Stimulated activated CD4-positive, alpha-beta T cell treated with anti-CD3 and anti-CD28 coated beads, Interleukin-12 subunit alpha, Interleukin-12 subunit beta, amount 100 ng/mL, for 48 hours (primary cell): ENCODE measurements around the gene HK1.
"Not testable (repeated sequence)": the region's sequence is repeated elsewhere in the genome, so short reads cannot be mapped to it uniquely, and the experiment has no call there.

ENCODE experiments used
- DNase-seq, 3 donors: peaks; one replicate each; pipeline ENCODE4 v3.0.0-alpha.2; 2020; ENCODE audit warnings: low read depth in 2 of 3, low spot score in 1 of 3

Gene HK1

GRCh38 chr10:69327463-69328379, 49.4 kb downstream of the HK1 start:
- DNase-seq: no peak

DNA sequence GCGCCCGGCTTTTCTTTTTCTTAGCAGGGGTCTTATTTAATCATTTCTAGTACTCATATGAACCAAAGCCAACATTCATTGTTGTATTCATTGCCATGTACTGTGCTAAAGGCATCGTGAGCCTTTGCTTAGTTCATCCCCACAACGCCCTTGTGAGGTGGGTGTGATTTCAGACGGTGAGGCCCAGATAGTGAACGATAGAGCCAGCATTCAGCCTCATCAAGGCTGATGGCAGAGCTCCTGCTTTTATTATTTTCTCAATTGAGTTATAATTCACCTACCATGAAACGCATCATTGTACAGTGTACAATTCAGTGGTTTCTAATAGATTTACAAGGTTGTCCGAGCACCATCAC, 50.1 kb downstream of the HK1 start:
- no peak for DNase-seq

- not testable (repeated sequence) for DNase-seq
Measured at GRCh38 chr10:69328888-69329287, 50.6 kb downstream of the HK1 start.

GRCh38 chr10:69329721-69330178, 51.5 kb downstream of the HK1 start:
- no peak for DNase-seq

DNA sequence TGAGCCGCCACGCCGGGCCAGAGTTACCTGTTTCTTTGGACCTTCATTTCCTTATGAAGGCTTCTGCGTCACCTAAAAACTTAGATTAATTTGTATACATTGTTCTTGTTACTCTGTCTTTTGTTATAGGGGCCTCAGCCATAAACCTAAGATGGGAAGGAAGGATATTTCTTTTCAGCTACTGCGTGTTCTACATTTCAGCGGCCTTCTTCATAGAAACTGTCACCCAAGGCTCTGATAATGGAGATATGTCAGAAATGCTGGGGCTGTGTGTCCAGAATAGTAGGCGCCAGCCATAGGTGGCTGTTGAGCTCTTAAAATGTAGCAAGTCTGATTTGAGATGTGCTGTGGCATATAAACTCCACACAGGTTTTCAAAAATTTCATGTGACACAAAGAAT, 52.9 kb downstream of the HK1 start:
- no peak for DNase-seq

GRCh38 chr10:69332278-69333010, 54.1 kb downstream of the HK1 start:
- DNase-seq: no peak

GRCh38 chr10:69333205-69333604, 54.9 kb downstream of the HK1 start:
- DNase-seq: no peak

DNA sequence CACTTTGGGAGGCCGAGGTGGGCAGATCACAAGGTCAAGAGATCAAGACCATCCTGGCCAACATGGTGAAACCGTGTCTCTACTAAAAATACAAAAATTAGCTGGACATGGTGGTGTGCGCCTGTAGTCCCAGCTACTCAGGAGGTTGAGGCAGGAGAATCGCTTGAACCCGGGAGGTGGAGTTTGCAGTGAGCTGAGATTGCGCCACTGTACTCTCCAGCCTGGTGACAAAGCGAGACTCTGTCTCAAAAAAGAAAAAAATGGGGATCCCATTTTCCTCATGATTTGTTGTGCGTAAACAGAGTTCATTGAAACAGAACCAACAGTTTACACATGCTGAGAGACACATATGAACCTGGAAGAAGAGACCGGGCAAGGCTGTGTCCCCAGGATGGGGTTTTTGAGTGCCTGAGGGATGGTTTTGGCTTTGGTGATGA, 55.6 kb downstream of the HK1 start:
- not testable (repeated sequence) for DNase-seq

DNA sequence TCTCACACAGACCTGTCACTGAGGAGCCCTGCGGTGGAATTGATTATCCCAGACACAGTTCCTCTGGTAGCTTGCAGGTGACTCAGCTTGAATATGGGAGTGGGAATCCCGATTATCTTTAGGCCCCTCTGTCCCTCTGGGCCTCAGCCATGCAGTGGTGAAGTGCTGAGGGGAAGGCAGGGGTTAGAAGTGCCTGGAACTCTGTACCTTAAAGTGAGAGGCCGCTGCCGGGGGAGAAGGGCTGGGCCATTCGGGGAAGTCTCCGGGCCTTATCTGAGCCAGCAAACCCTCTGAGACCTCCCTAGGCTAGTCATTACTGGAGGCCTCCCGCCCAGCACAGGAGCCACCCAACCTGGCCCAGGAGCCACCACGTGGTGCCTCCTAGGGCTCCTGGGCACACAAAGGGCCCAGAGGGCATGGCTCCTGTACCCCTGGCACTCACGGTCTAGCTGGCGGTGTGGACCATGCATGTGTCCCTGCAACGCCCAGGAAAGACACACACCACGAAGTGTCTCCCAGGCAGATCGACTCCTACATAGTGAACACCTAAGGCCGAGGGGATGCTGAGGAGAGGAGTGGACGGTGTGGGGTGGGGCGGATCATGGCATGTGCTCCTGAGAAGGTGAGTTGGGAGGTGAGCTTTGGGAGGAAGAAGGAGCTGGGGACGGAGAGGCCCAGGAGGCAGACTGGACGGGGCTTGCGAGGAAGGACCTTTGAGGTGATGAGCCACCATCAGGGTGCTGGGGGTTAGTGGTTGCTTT, 56.2 kb downstream of the HK1 start:
- DNase-seq: no peak

DNA sequence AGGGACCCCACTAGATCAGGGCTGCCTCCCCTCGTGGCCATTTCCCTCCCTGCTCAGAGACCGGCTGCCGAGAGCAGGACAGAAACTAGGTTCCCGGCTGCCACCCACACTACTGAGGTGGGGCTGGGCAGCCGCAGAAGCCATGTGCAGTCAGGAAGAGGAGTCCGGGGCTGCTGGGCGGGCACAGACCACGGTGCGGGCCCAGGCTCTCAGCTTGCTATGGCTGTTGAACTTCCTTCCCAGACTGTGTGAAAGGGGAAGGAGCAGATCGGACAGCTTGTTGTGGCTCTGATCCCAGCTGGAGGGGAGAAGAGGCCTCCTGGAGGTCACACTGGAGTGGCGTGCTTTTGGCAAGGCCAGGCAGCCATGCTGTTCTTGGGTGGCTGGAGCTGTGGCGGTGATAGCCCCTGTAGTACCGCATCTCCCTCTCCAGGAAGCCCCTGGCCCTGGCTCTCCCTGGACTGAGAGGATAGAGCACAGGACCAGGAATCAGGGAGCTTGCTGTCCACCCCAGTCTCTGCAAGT, 56.8 kb downstream of the HK1 start:
- DNase-seq: no peak

DNA sequence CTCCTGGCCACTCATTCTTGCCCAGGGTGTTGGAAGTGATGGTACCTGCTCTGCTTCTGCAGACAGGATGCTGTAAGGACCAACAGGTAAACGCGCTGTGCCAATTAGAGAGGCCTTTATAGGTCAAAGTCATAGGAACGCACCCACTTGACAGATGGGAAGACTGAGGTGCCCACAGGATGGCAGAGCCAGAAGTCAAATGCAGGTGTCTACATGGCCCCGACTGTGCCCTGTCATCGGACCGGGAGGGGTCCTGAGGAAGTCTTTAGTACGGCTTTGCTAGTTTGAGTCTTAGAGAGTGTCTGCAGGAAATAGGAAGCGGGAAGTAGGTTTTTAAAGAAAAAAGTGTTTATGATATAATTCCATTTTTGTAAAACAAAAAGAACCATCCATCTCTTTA, 57.3 kb downstream of the HK1 start:
- no peak for DNase-seq

DNA sequence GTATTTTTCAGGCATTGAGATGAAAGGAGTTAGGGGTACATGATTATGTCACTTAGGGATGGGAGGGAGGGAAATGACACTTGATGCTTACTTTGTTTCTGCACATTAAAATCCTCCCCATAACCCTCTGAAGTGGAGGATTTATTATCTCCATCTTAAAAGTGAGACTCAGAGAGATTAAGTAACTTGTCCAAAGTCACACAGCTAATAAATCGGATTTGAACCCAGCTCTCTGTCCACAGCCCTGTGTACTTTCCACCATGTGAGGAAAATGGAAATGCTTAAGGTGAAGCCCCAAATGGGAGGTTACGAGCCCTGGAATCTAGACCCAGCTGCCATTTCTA, 58.6 kb downstream of the HK1 start:
- no peak for DNase-seq

DNA sequence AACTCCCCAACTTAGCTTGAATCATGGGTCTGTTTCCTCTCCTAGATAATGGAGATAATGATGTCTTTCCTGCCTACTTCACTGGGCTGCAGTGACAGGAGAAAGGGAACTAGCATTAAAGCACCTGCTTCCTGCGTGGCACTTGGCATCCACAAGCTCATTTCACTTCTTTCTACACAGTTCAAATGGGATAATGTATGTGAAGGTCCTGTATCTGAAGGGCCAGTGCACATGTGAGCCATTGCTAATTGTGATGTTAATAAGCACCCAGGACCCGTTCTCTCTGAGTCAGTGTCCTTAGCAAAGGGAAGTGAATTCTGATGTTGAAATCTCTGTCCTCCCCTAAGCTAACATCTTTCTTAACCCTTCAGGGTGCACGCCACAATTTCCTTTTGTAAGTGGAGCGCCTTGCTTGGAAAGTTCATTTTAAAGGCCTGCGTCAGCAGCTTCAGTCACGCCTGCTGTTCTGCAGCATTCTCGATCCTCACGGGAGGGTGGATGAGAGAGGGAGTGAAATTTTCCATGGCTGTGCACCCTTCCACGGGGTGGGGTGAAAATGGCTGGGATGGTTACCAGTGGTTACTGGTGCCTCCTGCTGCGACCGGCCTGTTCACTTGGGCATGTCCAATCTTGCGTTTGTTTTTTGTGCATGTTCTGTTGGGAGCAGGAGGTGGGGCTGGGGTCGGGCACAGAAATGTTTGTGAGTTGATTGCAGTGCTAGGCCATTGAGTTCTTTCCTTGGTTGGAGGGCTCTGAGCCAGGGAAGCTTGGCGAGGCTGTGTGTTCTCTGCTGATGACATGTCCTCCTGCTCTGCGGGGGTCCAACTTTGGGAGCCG, 59.2 kb downstream of the HK1 start:
- DNase-seq: no peak

DNA sequence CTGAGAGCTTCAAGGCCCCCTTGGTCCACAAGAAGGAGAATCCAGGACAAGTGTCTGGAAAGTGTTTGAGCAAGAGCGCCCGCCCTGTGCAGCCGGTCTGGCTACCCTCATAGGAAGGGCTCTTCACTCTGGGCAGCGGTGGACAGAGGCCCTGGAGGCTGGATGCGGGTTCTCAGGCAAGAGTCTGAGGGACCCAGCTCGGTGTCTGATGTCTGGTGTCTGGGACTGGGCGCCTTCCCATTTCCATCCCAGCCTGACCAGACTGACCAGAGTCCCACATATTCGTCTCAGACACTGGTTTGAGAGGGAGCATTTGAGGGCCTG, 59.8 kb downstream of the HK1 start:
- no peak for DNase-seq

DNA sequence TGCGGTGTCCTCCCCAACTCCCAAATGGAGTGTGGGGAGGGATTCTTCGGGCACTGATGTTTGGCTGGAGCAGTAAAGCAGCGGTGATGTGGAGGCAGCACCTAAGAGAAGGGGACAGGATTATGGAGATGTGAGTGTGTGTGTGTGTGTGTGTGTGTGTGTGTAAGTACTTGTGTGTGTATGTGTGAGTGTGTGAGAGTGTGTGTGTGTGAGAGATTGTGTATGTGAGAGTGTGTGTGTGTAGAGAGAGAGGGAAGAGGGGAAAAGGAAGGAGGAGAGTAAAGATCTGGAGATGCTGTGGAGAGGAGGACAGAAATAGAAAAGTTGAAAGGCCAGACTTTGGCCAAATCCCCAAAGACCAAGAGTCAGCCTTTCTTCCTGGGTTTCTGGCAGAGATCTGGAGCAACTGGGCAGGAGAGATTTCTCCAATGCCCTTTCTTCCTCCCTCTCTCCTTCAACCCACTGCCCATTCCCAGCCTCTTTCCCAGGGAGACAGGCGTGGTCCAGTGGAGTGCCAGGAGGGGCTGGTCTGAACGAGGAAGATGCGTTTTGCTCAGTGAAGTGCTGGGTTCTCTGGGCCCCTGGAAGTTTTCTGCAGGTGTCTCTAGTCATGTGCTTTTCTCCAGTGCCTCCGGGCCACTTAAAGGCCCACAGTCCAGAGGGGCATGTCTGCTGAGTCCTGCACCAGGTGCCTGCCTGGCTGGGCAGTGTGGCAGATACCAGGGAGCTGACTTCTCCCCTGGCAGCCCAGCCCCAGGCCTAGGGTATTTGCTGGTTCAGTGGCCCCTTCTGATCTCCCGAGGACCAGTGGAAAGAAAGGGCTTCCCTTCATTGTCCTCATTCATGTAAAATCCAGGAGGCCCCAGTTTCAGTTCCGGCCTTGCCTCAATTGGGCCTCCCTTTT, 60.5 kb downstream of the HK1 start:
- no peak for DNase-seq

- DNase-seq: no peak
Measured at GRCh38 chr10:69340695-69341094, 62.4 kb downstream of the HK1 start.

DNA sequence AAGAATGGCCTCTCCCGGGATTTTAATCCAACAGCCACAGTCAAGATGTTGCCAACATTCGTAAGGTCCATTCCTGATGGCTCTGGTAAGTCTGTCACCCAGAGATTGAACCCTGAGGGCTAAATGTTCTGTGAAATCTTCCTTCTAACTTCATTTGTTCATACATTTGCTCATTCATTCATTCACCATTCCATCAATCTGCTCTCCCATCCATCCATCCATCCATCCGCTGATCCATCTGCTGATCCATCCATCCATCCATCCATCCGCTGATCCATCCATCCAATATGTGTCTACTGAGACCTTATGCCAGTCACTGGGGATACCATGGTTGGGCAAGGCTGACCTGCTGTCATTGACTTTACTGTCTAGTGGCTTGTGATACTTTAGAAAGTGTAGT, 65.6 kb downstream of the HK1 start:
- no peak for DNase-seq

DNA sequence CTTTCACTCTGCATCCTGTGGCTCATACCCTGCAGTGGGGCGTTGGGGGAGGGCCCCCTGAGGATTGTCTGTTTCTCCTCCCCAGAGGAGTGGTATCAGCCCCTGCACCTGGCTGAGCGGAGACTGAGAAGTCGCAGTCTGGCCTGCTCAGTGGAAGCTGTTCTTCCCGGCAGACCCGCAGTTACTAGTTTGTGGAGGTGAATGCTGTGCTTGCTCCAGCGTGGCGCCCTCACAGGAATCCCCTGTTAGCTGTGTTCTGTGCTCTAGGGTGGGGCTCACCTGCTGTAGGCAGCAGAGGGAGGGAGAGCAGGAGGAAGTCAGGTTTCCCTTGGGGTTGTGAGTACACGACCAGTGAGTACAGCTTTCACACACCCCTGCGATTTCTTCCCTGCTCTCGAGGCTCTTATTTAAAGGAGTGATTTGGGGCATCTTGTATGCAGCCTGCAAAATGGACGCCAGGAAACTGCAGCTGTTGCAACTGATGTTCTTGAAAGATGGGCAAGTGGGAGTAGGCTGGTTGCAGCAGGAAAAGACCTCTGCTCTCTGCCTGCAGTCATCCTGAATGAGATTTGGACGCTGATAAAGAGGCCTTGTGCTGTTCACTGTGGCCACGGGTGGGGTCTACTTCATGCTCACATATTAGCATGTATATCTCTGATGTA, 66.4 kb downstream of the HK1 start:
- no peak for DNase-seq

- DNase-seq: no peak
Measured at GRCh38 chr10:69345402-69345801, 67.1 kb downstream of the HK1 start.
